Measurements from ENCODE around the gene GNB1. TPM values are rescaled to one million over a fixed set of nuclear protein-coding genes. Genes with fewer than 3 reads are reported as not detected.

The GNB1 gene
- total and polyA plus RNA-seq, 2 of the 4 experiments (the other 2 are of a cell fraction) = 73.5 to 371 TPM

DNA sequence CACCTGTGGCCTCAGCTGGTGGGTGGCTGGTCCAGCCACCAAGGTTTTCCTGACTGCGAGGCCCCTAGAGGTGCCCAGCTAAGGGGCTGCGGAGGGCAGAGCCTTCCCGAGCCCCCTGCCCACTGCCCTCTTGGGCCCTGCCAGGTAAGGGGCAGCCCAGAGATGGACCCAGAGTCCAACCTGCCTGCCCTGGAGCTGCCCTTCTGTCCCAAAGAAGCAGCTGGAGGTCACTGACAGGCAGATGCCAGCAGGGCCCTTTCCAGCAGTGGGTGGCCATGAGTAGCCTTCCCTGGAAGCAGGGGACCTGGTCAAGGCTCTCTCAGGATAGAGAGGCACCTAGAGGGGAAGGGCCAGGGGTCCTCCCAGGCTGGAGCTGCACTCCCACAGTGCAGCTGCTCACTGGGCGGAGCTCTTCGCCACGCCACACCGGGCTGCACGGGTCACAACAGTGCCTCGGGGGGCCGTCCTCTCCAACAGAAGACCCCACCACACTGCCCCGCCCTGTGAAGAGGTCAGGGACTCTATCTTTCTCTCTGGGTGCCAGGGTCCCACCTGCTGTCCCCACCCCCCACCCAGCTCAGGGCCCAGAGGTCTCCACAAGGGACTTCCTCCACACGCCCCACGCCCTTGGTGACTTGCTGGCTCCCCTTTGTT is 10.9 kb upstream of the GNB1 start:
- no peak overlapping the region for H2AK9ac ChIP-seq (replicated peaks; ENCODE audit: low read depth, low read length, poor library complexity)
- H2AFZ ChIP-seq (replicated peaks; ENCODE audit: low read length, poor library complexity) = no peak overlapping the region
- H4K91ac ChIP-seq (ENCODE audit: insufficient read depth, low read depth, low read length) = no peak overlapping the region
- ChIA-PET POLR2A (ENCODE audit: unreplicated experiment) (no interaction called here), CTCF (no interaction called here)
- H3K9ac ChIP-seq (ENCODE audit: low read depth, low read length) = no peak overlapping the region
- peaks cover 2% of the 10 kb centered on the region; the same call in 1 of the 2 replicates for H3K27me3 ChIP-seq (ENCODE audit: control insufficient read depth, insufficient read depth, low read length)
- TF ChIP-seq MXI1 (IDR thresholded peaks at IDR 0.05; ENCODE audit: borderline replicate concordance, low read depth, low read length) = no peak
- no peak for TF ChIP-seq NFE2L2 (IDR thresholded peaks at IDR 0.05; ENCODE audit: low read depth, low read length)
- no peak for TF ChIP-seq MAFK (IDR thresholded peaks at IDR 0.05; ENCODE audit: low read depth, low read length)
- no peak for TF ChIP-seq RCOR1 (IDR thresholded peaks at IDR 0.05; ENCODE audit: insufficient replicate concordance, low read length)
- no peak for TF ChIP-seq FOS (IDR thresholded peaks at IDR 0.05; ENCODE audit: low read depth, low read length)
- TF ChIP-seq SMC3 (IDR thresholded peaks at IDR 0.05; ENCODE audit: low read depth, low read length) = no peak
- no peak for TF ChIP-seq RFX5 (IDR thresholded peaks at IDR 0.05; ENCODE audit: low read depth, low read length)
- H3K27ac ChIP-seq (ENCODE audit: insufficient read depth, low read length) = no peak overlapping the region
- H2AK5ac ChIP-seq (ENCODE audit: low read depth, low read length) = no peak overlapping the region
- H3K4ac ChIP-seq (ENCODE audit: low read depth, low read length) = no peak overlapping the region
- no peaks in the 10 kb centered on the region; the same call in 1 of the 2 replicates for H3K9me1 ChIP-seq (ENCODE audit: insufficient read depth, low read length)
- intact Hi-C loops (cut with micrococcal nuclease) (loop anchor here (10.0 kb wide), 1 partner anchor 327 kb away; the partner anchor contains the start of gene SSU72), dilution Hi-C loops (cut with HindIII; ENCODE audit: low sequenced_read_pairs, unreplicated experiment) (no loop called here), in situ Hi-C loops (cut with MboI; ENCODE audit: low sequenced_read_pairs) (loop anchor here (10.0 kb wide), 1 partner anchor 117 kb away; no protein-coding TSS in a partner anchor)
- H2BK5ac ChIP-seq (ENCODE audit: low read depth, low read length, poor library complexity, severe bottlenecking) = no peak overlapping the region
- H3K9me3 ChIP-seq (ENCODE audit: control insufficient read depth, insufficient read depth, low read length) = peaks cover 3% of the 10 kb centered on the region; the same call in 1 of the 2 replicates
- H3K36me3 ChIP-seq (ENCODE audit: control insufficient read depth, insufficient read depth, low read length) = no peaks in the 10 kb centered on the region
- 72% methylated on average over 10 of the region's 13 CpGs; no CpG with 5 or more reads in 1 of the 2 experiments for WGBS, 2 experiments (ENCODE audit: extremely low coverage in 2 of 2, insufficient read length in 1 of 2)
- no peak overlapping the region for H3K4me3 ChIP-seq (ENCODE audit: insufficient read depth, low read depth, low read length)
- peaks cover 0 to 8% of the 10 kb centered on the region in 2 experiments; a peak in 2 of 4 replicates for H3K79me1 ChIP-seq (ENCODE audit: low read depth in 1 of 2, low read length in 2 of 2)
- DNase-seq = no peak
- 0 out of 2 replicates have a peak, but pooled peaks cover 6% of the 10 kb centered on the region for H4K20me1 ChIP-seq (ENCODE audit: insufficient read depth, low read length)
- H2BK15ac ChIP-seq (ENCODE audit: low read depth, low read length) = no peak overlapping the region
- ATAC-seq (ENCODE audit: low read depth) = no peak
- H4K5ac ChIP-seq (ENCODE audit: low read depth, low read length) = no peak overlapping the region
- H3K14ac ChIP-seq (replicated peaks; ENCODE audit: low read depth, low read length) = no peak overlapping the region
- no peak overlapping the region for H3K18ac ChIP-seq (ENCODE audit: low read depth, low read length)
- H2BK120ac ChIP-seq (ENCODE audit: low read depth, low read length) = no peak overlapping the region
- no peak overlapping the region for H2BK20ac ChIP-seq (ENCODE audit: low read depth, low read length)
- no TSS peak for BruUV-seq (replicated peaks)
- no peak overlapping the region for H3K56ac ChIP-seq (ENCODE audit: extremely low read depth, insufficient read depth, low read length)
- H4K8ac ChIP-seq (ENCODE audit: low read depth in 2 of 2, low read length in 2 of 2) = no peak overlapping the region
- H3K4me1 ChIP-seq (ENCODE audit: control insufficient read depth, insufficient read depth, low read length) = no peaks in the 10 kb centered on the region
- H3K4me2 ChIP-seq (ENCODE audit: low read depth, low read length) = no peak overlapping the region
- H3K23ac ChIP-seq (ENCODE audit: low read depth, low read length) = no peak overlapping the region

All from IMR-90 (cell line).